ENCODE measurements around the gene FAM131A.

DNA sequence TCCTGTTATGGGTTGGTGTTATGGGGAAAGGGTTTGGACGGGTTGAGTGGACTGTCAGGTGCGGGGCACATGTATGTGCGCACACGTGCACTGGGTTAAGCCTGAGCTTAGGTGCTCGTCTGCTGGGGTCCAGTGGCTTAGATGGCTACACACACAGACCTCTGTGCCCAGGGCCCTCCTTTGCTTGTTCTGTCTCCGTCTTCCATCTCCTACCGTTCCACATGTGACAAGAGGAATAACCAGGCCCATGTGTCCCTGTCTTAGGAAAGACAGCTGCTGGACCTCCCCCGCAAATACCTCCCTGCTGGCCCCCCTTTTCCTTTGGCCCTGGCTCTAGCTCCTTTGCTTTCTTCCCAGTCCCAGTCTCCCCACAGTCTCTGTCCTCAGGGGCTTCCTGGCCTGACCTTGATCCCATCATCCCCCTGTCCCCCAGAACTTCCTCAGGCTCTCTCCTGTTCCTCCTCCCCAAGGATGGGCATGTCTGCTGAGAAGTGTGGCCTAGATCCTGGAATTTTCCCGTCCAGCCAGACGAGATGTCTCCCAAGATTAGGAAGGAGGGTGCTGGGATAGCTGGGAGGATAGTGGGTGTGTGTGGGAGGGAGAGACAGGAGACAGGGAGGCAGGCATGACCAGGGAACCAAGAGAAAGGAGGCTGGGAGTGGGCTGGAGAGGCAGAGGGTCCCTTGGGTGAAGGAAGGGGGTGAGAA is 41.4 kb downstream of the FAM131A start:
- TF ChIP-seq POLR2A (IDR thresholded peaks at IDR 0.05; ENCODE audit: low read length) (no peak), GATA1 (IDR thresholded peaks at IDR 0.05; ENCODE audit: low read depth, low read length) (no peak)

Data from erythroblast (primary cell).